GM12865 (cell line): ENCODE results near the gene COL6A3.

ENCODE experiments used
- DNase-seq: peaks from one replicate; pipeline ENCODE4 v3.0.0; 2010; ENCODE audit warnings: low read depth
- H3K4me3 ChIP-seq: 2 replicates; pipeline ENCODE4 v1.5.1; 2011; ENCODE audit warnings: mild to moderate bottlenecking, low read depth, low read length, control low read depth
- CTCF ChIP-seq: IDR thresholded peaks from 2 replicates; pipeline ENCODE4 v1.5.1; 2011; ENCODE audit warnings: low read length, control low read depth, low read depth, inconsistent platforms; ENCODE audit not compliant: insufficient read depth; ENCODE audit errors: missing control alignments

The COL6A3 gene

DNA sequence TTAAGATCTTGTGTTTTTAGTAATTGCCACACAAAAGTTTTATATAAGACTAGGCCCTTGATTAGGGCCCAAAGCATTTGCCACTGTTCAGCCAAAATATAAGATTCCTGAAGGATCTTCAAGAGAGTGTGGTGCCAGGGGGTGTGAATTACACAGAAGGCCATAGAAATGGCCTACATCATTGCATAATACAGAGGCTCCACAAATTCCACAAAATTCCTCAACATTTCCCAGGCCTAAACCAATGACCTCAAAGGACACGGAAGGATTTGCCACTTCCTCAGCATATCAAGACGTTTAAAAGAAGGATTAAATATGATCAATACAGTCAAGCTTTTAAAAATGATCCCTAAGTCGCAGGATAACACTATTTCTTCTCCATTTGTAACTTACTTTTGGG, 24.1 kb downstream of the COL6A3 start:
- TF ChIP-seq CTCF: no peak
- DNase-seq: no peak
- no peak overlapping the region for H3K4me3 ChIP-seq

DNA sequence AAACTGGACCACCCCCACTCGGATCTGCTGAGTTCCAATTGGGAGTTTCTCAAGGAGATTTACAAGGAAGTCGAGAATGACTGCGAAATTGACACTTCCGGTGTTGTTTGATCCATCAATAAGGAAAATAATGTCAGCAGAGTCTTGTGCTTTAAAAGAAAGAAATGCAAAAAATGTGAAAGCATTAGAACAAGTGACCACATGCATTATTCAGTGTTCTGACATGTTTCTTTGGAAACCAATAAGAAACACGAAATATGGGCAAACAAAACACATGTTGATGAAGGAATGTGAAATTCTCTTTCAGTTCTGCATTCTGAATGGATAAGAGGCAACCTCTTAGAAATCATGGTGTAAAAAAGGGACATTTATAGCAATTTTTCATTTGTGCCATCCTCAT, 25.9 kb downstream of the COL6A3 start:
- no peak for DNase-seq
- TF ChIP-seq CTCF: no peak
- H3K4me3 ChIP-seq: no peak overlapping the region

GRCh38 chr2:237384672-237385020, 29.3 kb downstream of the COL6A3 start:
- no peak for TF ChIP-seq CTCF
- no peak overlapping the region for H3K4me3 ChIP-seq
- DNase-seq: no peak

DNA sequence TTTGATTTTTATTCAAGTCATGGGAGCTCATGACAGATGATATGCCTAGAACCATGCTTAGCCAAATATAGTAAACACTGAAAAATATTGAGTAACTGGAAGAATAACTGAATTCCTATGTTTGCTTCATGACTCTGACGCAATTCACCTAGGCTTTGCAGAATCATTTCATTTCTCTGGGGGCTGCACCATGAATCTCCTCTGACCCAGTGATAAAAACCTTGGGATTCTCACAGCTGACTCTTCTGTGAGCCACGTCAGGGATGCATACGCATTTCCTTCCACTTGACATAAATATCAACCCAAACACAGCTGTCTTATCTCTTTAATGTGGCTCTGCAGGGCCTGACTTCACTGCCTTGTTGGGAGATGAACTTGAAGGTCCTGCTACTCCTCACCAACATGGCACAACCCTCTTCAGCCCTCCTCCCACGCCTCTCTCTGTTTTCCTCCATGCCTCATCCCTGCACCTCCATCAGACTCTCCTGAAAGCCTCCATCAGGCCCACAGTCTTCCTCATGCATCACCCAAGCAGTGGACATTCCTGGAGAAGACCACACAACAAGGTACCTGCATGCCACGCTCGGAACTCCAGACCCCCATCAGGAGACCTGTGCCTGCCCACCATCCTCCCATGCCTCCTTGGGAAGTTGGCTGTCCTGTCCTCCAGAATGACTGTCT, 29.8 kb downstream of the COL6A3 start:
- no peak for TF ChIP-seq CTCF
- no peak overlapping the region for H3K4me3 ChIP-seq
- DNase-seq: no peak

- DNase-seq: no peak
- TF ChIP-seq CTCF: no peak
- H3K4me3 ChIP-seq: no peak overlapping the region
Observed at GRCh38 chr2:237380768-237381167, 33.2 kb downstream of the COL6A3 start.

GRCh38 chr2:237379636-237380035, 34.3 kb downstream of the COL6A3 start:
- H3K4me3 ChIP-seq: no peak overlapping the region
- no peak for TF ChIP-seq CTCF
- DNase-seq: no peak

DNA sequence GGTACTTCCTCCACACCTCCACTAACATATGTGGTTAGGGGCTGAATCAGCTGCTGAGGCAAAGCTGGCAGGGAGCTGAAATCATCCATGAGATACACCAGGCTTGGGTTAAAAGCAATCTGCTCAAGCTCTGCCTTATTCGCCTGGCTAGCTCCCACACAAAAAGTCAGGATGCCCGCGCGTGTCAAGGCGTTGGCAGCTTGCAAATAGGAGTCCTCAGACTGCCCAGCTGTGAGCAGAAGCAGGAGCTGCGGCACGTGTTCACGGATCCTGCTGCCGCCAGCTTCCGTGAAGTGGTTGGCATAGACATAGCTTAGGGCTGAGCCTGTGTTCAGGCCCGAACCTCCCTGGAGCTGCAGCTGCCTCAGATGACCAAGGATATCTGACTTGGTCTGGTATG, 35.3 kb downstream of the COL6A3 start:
- no peak for DNase-seq
- no peak overlapping the region for H3K4me3 ChIP-seq
- no peak for TF ChIP-seq CTCF
